ENCODE results near the gene IGLL5. TPM values are rescaled to one million over a fixed set of nuclear protein-coding genes. Genes with fewer than 3 reads are reported as not detected.

Gene IGLL5
- total and polyA plus RNA-seq, 9 of the 15 experiments (the other 6 are each of a cell fraction or from before 2014, with no cell fraction given), result not detected

DNA sequence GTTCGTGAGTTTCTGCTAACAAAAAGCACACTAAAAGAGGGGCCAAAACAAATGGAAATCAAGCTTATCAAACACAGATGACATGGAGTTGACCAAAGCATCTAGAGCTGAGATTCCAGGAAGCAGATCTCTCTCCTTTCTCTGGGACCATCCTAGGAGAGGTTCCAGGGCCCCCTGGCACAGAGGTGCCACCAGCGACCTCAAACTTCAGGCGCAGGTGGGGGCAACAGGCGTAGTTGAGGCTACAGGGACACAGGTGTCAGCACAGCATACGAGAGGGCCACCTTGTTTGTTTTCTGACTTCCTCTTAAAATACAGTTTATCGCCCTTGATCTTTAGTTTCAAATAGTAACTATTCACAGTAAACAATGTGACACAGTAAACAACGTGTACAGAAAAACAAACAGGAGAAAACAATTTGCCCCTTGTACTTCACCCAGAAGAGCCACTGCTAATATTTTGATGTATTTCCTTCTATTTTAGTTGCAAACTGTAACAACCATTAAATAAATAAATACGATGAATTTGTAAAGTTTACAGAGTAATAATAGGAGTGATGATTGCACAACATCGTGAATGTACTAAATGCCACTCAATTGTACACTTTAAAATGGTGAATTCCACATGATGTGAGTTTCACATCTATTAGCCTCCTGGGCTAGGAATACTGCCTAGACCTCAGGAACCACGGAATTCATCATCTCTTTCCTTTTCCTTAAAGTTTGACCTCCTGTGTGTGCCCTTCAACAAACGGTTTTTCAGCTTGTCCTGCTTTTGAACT, 52.2 kb downstream of the IGLL5 start:
- CTCF ChIA-PET (ENCODE audit: low intra/inter-chr PET ratio), result interaction anchor here (0.6 kb wide), 1 partner anchor 195 kb away, joined by 3 read pairs; no protein-coding TSS in a partner anchor
- no peaks in the 10 kb centered on the region for H3K79me2 ChIP-seq (ENCODE audit: control insufficient read depth, insufficient read depth, low read length)
- ATAC-seq, result no peak
- H3K9ac ChIP-seq (ENCODE audit: insufficient read depth in 1 of 2, low read depth in 2 of 2, low read length in 2 of 2), result no peak overlapping the region
- no peak overlapping the region for H3K4me2 ChIP-seq (ENCODE audit: insufficient read depth, low read length)
- no peak overlapping the region for H3K4me3 ChIP-seq
- POLR2A ChIA-PET, result interaction anchor here (0.6 to 7.7 kb wide), 8 partner anchors 9 to 412 kb away, joined by 3 to 74 read pairs (median 4); no protein-coding TSS in a partner anchor
- H3K27ac ChIP-seq (ENCODE audit: extremely low read depth, low read depth, low read length), result no peak overlapping the region
- H3K4me1 ChIP-seq (replicated peaks in 1 of 2; ENCODE audit: control insufficient read depth in 2 of 2, insufficient read depth in 2 of 2, low read length in 2 of 2), result peaks cover 0 to 3% of the 10 kb centered on the region in 2 experiments; a peak in 1 of 5 replicates
- H3K27me3 ChIP-seq (ENCODE audit: control insufficient read depth in 2 of 2, insufficient read depth in 2 of 2, low read length in 2 of 2), result peaks cover 13 to 33% of the 10 kb centered on the region in 2 experiments; a peak in 4 of 5 replicates
- BruUV-seq (replicated peaks), result no TSS peak
- intact Hi-C loops (cut with micrococcal nuclease) (loop anchor here (5.0 kb wide), 1 partner anchor 477 kb away; no protein-coding TSS in a partner anchor), in situ Hi-C loops (cut with MboI) (loop anchor here (25.0 kb wide), 1 partner anchor 1323 kb away; the partner anchor contains the start of gene SPECC1L)
- peaks cover 56% of the 10 kb centered on the region for H4K20me1 ChIP-seq (replicated peaks; ENCODE audit: control insufficient read depth, insufficient read depth, low read length)
- no peak for TF ChIP-seq ZKSCAN1 (IDR thresholded peaks at IDR 0.05; ENCODE audit: low read depth, low read length)
- no peak for TF ChIP-seq ZNF197 (CRISPR knock-in tag; IDR thresholded peaks at IDR 0.05; ENCODE audit: low read depth)
- no peak for TF ChIP-seq PHB (CRISPR knock-in tag; IDR thresholded peaks at IDR 0.05)
- no peak for TF ChIP-seq ILF3 (IDR thresholded peaks at IDR 0.05; ENCODE audit: borderline replicate concordance)
- TF ChIP-seq, protein P1, sequence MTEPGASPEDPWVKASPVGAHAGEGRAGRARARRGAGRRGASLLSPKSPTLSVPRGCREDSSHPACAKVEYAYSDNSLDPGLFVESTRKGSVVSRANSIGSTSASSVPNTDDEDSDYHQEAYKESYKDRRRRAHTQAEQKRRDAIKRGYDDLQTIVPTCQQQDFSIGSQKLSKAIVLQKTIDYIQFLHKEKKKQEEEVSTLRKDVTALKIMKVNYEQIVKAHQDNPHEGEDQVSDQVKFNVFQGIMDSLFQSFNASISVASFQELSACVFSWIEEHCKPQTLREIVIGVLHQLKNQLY (CRISPR knock-in tag; conservative IDR thresholded peaks at IDR 0.05), result 0 out of 4 replicates have a peak, but pooled peaks of 1 of the 2 experiments have one; percentile 48
- no peak for TF ChIP-seq PCBP2 (IDR thresholded peaks at IDR 0.05; ENCODE audit: low read depth, low read length, poor library complexity, severe bottlenecking)
- FAIRE-seq, result no peak
- DNase-seq (ENCODE audit: extremely low read depth in 1 of 4, low spot score in 3 of 4), result peak in 2 of 4 experiments; percentile 50 to 58
- H3K9me3 ChIP-seq (replicated peaks; ENCODE audit: control insufficient read depth, insufficient read depth, low read depth, low read length), result no peaks in the 10 kb centered on the region
- no peak overlapping the region for H2AFZ ChIP-seq (ENCODE audit: low read depth, low read length)
- under 1% methylated on average over 11 of the region's 11 CpGs for WGBS (ENCODE audit: insufficient coverage, low coverage, missing lambda C conversion rate)
- peaks cover 13% of the 10 kb centered on the region for H3K9me1 ChIP-seq (ENCODE audit: control insufficient read depth, insufficient read depth, low read length)
- no peaks in the 10 kb centered on the region for H3K36me3 ChIP-seq (ENCODE audit: control insufficient read depth, insufficient read depth, low read length)

Measured in K562 (cell line).